Forelimb muscle (tissue), 1 donor: ENCODE results near the gene EGR4. TPM values are rescaled to one million over a fixed set of nuclear protein-coding genes. Genes with fewer than 3 reads are reported as not detected.

Experiments used
- DNase-seq: peaks from one replicate; pipeline ENCODE4 v3.0.0-alpha.2; 2013; ENCODE audit warnings: low read depth
- polyA plus RNA-seq: library from polyadenylated mRNA; unstranded; fragments of 120-200 nt; gene quantifications from one replicate; pipeline ENCODE4 v1.2.1, GENCODE V29; 2013; ENCODE audit not compliant: insufficient read length

Gene EGR4
- polyA plus RNA-seq, result not detected

DNA sequence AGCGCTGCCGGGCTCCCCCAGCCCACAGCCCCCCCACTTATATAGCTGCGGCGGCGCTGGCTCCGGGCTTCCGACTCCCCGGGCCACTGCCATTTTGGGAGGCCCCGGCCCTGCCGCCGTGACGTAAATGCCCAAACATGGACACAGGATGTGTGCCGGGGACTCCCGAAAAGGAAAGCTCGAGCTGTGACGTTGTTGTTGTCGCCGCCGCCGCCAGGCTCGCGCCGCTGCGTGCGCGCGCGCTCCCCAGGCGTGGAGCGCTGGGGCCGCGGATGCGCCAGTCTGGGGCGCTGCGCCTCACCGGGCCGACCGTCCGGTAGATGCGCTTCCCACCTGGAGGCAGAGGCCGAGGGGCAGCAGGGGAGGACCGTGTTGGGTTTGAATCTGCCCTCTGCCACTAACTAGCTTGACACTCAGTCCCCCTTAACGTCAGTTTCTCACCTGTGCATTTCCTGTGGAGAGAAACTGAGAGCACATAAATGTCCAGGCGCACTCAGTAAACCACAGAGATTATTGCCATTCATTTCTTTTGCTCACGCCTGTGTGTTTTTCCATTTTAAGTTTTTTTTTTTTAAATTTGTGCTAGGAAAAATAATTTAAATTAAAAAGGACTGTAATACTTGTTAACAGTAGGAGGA lies at the start of gene EGR4:
Gene EGR4, minus strand, starts transcription at position 15 of the 638 bp plus-strand sequence. CDS start 231 bp downstream, outside the sequence.
- no peak for DNase-seq

DNA sequence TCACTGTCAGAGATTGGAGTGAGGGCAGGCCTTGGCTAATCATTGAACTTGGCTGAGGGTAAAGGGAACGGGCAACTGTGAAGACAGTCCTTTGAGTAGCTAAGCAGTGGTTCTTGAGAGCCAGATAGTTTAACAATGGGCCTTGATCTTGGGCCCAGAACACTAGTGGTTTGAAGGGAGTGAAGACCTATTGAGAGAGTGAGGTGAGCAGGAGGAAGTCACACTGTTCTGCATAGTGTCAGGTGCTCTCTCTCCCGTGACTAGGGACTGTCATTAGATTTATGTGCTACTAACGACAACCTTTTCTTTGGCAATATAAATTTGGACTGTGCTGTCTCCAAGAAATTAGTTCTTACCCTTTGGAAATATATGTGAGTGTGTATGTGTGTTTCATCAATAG lies 47.7 kb upstream of the EGR4 start:
- DNase-seq, result no peak

DNA sequence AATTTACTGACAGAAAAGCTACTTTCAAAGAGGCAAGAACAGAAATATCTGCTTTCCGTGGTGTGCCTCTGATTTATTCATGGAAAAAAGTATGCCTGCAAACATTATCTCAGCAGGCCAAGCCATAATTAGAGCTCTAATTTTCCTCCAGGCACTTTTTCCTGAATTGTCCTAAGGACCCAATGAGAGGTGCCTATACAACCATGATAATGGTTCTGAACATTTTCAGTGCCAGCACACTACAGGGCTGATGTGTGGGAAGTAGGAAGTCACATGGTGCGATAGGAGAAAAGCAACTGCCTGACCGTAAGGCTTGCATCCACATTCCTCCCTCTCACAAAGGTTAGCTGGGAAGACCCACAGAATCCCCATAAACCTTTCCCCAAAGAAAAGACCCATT lies 45.9 kb upstream of the EGR4 start:
- DNase-seq, result no peak

DNA sequence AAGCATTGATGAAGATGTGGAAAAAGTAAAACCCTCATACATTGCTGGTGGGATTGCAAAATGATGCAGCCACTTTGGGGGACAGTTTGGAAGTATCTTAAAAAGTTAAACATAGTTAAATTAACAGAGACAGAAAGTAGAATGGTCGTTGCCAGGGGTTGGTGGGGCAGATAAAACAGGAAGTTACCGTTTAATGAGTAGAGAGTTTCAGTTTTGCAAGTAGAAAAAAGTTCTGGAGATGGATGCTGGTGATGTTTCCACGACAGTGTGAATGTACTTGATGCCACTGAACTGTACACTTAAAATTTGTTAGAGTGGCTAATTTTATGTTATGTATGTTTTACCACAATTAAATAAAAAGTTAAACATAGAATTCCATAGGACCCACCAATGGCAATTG lies 44.5 kb upstream of the EGR4 start:
- no peak for DNase-seq

DNA sequence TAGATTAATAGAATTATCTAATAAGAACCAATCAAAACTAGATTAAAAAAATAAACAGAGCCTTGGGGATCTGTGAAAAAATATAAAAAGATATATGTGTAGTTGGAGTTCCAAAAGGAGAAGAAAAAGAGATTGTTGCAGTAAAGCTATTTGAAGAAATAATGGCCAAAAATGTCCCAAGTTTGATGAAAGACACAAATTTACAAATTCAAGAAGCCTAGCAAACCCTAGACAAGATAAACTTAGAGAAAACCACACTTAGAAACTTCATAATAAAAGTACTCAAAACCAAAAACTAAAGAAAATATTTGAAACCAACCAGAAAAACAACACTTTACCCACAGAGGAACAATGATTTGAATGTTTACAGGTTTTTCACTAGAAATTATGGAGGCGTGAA lies 41.3 kb upstream of the EGR4 start:
- DNase-seq, result no peak

DNA sequence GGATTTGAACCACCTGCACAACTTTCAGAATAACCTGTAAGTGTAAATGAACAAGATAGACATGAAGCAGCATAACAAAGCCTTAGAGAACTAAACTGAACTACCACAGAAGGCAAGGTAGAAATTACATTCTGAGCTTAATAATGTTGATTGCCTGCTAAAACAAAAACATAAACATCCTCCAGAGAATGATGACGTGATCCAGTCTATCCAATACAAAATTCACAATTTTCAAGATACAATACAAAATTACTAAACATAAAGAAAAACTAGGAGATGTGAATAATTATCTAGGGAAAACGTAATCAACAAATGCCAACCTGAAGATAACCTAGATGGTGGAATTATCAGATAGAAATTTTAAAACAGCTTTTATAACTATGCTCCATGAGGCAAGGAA lies 40.7 kb upstream of the EGR4 start:
- DNase-seq, result no peak

DNA sequence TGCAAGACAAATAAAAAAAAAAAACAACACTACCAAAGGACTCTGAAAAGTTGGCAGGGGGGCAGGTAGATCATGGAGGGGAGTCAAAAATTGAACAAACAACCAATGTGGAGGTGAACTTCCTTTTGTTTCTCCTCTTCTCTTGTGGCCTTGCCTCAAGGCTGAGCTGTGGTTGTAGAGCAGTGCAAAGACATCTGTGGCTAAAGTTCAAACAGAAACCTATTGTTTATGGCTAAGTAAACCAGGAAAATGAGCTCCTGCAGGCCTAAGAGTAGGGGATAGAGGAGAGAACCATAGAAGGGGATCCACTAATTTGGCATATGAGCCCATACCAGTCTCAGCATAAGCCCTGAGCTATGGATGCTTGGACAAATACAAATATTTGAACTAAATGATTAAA lies 40.2 kb upstream of the EGR4 start:
- DNase-seq, result no peak

DNA sequence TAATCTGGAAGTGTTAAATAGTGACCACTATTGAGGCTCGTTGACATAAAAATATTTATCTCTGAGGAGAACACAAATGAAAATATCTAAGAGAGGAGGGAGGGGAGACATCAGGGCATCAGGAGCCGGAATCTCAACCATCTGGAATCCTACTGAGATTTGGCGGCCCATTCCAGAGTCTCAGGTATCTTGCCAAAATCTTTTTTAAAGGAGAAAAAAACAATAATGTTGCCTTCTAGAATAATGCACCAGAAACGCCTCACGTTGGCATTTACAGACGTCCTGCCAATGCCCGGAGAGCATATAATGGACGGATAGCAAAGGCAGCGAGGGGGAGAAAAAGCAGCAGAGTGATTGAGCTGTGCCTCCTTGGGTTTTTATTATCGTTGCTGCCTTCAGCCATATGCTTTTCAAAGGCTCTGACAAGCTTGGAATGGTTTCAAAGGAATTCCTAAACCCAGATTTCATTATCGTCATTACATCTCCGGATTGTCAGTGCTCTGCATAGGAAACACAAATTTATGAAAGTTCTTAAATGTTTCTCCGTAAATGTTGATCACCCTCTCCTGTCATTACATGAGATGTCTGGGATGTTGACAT lies 30.9 kb upstream of the EGR4 start:
- DNase-seq, result no peak

DNA sequence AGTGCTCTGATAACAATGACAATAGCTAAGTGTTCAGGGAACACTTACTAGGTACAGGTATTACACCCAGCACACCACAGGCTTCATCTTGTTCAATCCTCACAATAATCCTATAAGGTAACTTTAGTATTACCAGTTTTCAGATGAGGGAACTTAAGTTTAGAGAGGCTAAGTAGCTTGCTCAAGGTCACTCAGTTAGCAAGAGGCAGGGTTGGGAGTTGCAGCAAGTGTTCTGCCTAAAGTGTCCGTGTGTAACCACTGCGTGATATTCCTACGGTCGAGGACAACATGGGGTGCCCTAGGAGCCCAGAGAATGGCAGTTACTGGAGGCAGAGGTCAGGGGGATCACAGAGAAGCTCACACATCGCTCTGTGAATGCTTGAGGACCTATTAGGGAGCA lies 30.2 kb upstream of the EGR4 start:
- DNase-seq, result no peak

DNA sequence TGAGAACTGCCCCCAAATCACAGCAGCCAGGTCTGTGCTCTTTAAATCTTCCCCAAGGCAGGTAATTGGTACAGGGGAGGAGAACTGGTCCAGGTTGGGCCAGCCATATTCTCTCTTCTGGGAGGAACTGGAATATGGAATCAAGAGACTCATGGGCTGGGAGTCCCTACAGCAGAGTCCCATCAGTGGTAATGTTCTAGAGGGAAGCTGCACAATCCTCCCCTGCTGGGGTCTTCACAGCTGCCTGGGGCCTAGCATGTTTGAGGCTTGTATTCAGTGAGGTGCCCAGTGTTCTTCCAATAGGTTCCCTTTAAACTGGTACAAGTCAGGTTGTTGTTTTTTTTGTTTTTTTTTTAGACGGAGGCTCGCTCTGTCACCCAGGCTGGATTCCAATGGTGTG lies 21.1 kb upstream of the EGR4 start:
- DNase-seq, result no peak

DNA sequence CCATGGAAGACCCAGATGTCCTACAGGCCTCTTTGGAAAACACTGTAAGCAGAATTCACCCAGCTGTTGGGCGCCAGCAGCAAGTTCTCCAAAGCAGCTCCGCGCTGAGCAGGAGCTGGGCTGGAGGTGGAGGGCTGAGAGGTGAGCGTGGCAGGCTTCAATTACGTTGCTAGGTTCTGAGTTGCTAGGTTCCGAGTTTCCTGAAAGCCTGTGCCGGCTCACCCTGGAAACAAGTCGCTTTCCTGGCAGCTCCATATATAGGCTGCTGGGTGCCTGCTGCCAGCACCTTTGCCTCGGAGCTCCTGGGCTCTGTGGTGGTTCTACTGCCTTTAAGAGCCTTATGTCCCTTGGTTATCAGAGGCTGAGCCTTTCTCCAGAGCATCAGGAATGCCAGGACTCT lies 14.4 kb upstream of the EGR4 start:
- no peak for DNase-seq

DNA sequence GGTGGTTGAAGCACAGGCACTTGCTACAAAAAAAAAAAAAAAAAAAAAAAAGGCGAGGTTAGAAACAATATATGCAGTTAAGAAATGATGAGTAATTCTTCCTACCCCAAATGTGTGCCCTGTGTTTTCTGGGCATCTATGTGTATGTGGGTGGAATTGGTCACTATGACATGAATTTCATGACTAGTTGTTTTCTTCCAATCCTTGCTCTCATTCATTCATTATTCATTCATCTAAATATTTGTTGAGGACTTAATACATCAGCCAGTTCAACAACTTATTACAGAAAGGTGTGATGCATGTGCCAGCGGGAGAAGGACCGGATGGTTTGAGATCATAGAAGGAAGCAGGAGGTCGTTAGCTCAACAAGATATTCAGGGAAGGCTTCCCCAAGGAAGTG lies 8.3 kb upstream of the EGR4 start:
- DNase-seq, result no peak

DNA sequence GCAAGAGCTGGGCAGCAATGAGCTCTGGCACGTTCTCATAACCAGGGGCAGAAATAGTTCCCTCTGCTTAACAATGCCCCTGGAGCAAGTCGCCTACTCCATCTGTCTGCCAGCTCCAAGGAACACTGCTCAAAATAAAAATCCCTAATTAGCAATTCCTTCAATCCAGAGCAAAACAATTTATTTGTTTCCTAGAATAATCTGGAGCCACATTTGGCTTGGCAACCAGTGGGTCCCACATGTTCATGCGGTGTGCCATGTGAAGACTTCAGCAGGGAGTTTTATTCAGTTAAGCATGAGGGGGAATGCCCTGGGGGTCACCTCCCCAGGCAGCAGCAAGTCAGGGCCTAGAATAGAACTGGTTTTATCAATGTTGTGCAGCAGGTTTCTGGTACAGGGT lies 7.6 kb upstream of the EGR4 start:
- DNase-seq, result no peak

DNA sequence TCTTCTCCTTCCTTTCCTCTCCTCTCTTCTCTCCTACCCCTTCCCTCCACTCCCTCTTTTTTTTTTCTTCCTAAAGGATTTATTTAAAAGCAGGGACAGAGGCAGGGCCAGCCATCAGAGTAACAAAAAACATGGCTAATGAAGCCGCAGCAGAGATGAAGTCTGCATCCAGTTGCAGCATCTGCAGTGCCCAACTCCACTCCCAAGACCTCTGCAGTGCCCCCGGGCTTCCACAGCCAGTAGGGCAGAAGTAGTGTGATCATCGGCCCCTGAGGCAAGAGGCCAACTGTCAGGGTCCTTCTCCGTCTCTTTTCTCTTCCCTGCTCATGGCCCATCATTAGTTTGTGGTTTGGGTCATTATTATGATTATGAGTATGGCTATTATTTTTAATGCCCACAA lies 4.2 kb upstream of the EGR4 start:
- no peak for DNase-seq

DNA sequence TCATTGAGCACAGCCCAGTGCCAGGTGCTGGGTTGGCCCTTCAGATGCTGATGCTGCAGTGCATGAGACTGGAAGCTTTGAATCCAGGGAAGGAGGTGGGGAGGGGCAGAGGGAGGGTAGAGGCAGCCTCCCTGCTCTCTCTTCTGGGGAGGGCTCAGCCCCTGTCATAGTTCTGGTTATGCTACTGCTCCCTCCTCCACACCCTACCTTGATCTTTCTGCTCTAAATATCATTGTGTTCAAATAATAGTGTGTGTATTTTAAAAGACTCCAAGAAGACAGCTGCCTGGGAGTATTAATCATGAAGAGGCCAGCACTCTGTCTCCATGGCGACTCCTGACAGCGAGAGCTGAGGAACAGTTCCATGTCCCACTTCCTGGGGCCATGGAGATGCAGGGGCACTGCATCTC lies 3.8 kb upstream of the EGR4 start:
- DNase-seq, result no peak

DNA sequence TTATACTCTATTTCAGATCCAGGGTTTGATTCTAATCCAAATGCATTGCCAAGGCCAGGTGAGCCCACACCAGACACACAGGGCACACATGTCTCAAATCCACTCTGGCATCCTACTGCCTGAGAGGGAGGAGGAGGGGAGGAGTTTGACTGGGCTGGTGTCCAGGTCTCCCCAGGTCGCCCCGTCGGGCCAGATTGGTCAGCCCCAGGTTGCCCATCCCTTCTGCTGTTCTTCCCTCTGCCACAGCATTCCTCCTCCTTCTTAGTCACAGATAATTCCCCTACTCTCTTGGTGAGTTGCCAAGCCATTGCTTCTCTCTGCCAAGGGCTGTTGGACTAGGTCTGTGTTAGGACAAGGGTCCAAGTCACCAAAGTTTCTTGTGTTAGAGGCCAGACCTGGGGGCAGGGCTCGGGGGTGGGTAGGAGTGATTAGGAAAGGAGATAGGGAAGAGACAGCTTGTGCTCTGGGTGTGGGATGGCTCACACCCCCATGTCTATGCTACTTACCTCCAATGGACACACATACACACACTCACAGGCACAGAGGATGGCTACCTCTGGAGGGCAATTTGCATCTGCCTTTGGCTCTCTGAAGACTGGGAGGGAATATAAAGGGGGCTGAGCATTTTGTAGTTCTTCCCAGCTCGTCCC lies 2.5 kb upstream of the EGR4 start:
- no peak for DNase-seq

DNA sequence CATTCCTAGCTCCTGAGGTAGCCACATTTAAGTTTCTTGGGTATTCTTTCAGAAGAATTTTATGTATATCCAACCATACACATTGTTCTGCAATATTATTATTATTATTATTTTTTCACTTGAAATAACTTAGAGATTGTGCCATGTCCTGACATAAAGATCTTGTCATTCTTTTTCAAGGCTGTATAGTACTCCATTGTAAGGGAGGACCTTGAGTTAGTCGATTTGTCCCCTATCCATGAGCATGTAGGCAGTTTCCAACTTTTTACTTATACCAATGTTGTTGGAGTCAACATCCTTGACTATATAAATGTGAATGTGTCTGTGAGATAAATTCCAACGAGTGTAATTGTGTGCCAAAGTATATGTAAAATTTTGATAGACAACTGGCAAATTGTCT lies 891 bp upstream of the EGR4 start:
- DNase-seq, result no peak

DNA sequence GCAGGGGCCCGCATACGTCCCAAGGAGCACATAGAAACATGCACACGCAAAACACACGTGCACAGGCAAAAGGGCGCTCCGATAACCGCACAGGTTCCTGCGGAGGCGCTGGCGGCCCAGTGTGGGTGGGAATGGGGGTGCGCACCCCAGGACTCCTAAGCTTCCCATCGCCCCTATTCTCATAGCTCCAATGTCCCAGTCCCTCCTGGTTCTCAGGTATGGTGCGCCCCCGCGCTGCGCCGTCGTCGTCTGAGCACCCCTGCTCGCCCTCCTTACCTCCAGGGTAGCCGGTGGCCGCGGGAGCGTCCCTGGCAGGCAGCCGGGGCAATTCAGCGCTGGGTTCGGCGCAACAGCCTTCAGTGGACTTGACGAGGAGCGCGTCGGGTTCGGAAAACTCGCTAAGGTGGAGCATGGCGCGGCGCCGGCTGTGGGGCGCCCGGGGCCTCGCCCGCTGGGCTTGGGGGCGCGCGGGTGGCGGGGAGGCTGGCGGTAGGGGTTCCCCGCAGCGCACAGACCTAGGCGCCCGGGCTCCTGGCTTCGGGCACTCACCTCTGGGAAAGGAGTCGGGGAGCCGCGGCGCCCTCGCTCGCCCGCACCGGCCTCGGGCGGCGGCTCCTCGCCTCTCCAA lies 328 bp downstream of the EGR4 start:
- no peak for DNase-seq

DNA sequence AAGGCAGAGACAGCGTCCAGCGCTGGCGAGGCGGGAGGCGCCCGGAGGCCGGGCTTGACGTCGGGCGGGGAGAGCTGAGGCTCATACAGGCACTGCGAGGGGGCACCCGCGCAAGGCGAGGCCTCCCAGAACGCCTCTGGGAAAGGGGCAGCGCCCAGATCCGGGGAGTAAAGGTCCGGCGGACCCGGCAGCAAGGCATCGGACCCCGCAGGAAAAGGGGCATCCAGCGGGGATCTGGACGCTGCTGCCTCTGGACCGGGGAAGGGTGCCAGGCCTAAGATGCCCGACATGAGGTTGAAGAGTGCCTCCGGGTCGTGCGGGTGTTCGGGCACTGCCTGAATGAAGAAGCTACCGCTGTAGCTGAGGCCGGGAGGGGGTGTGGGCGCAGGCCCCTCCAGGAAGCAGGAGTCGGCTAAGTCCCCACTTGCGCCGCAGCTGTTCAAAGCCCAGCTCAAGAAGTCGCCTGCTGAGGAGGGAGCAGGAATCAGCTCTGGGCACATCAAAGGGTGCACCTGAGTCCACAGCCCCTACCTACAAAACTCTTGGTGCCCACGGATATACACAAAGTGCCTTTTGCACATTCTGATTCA lies 937 bp downstream of the EGR4 start:
- DNase-seq, result no peak

DNA sequence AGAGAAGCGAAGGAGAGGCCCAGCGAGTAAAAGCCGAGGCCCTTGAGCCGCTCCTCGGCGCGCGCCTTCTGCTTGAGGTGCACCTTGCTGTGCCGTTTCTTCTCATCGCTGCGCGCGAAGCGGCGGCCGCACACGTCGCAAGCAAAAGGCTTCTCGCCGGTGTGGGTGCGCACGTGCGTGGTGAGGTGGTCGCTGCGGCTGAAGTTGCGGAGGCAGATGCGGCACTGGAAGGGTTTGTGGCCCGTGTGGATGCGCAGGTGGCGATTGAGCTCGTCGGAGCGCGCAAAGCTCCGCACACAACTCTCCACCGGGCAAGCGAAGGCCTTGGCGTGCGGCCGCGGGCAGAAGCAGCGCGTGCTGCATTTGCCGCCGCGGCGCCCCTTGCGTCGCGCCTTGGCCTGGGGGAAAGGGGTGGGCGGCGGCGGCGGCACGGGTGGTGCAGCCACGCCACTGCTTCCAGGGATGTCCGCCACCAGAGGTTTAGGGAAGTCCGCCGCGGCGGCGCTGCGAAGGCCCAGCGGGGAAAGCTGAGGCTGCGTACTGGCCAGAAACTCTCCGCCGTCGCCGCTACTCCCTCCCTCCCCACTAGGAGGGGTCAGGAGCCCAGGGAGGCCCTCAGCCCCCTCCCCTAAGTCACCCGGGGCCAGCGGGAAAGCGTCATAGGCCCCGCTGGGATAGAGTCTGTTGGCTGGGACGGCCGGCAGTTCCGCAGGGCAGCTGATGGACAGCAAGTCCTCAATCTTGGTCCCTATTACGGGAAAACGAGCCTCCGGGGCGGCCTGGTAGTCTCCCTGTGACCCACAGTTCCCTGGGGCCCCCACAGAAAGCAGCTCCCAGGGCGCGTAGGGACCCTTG lies 1.7 kb downstream of the EGR4 start:
- DNase-seq, result no peak

DNA sequence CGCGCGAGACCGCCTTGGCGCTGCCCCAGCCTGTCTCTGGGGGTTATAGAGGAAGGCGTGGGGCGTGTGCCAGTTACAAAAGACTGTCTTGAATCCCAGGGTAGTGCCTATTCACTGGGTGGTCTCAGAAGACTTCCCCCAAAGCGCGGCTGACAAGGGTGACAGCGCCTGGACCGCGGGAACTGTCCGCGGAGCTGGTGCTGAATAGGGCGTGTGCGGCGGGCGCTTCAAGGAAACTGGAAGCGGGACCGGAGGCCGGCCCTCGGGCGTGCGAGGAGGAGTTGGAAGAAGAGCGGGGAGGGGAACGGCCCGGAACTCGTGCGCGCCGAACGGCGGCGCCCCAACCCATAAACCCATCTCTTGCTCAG lies 2.3 kb downstream of the EGR4 start:
- DNase-seq, result peak; percentile 16
